GM19455 (cell line): ENCODE data around the gene SGIP1.

Experiments used
- ATAC-seq: cut with Tn5 transposase; IDR thresholded peaks from one replicate; pipeline ENCODE4 v1.9.1; 2021; ENCODE audit not compliant: unreplicated experiment

The SGIP1 gene

DNA sequence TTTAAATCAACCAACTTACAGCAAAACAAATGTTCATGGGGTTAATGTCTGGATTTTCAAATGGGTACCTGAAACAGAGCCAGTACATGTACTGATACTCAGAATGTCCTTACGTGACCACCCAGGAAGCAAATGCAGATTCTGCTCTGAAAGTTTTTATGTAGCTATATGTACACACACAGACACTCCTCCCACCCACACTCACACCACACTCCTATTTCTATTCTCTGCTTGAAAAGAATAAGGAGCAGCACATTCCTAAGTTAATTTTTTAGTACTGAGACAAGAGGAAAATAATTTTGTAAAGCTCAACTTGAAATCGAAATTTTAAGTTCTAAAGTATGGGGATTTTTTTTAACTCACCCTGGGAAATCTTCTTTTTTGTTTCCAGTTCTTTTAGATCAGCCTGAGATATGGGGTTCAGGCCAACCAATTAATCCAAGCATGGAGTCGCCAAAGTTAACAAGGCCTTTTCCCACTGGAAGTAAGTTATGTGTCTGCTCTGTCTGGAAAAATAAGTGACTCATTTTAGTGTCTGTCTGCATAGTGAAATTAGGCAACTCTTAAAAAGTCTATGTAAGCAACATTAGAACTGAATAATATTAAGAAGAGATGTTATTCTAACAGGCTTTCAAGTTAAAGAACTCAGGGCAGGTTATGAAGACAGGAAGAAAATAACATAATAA, 142.8 kb downstream of the SGIP1 start:
- ATAC-seq: no peak

DNA sequence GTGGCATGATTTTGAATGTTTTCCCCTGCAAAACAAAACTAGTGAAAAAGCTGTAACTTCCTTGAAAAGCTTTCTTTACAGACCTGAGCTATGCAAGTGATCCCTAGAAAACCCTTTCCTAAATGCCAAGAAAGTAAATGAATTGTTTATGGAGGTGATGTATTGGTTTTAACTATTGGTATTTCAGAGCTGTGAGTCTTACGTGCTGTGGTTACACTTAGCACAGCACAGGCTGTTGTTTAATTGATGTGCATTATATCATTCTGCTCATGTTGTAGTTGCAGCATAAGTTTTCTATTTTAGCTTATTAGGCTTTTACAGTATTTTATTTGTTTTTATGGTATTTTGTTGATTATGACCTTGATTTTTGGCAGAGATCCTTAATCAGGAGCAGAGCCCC, 144.2 kb downstream of the SGIP1 start:
- no peak for ATAC-seq

DNA sequence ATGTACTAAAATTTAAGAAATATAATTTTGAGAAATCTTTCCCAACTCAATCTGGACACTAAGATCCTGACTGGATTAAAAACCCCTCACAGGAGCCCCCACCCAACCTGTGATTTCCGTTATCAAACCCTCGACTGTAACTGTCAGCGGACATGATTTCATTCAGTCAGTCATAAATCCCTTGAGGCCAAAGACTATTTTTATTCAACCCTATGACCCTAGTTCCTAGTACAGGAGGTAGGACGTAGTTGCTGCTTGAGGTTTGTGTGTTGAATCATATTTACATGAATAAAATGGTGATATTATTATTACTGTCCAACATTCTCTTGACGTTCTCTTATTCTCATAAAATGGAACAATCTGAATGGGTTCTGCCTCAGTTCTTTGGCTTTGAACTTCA, 145.2 kb downstream of the SGIP1 start:
- no peak for ATAC-seq

DNA sequence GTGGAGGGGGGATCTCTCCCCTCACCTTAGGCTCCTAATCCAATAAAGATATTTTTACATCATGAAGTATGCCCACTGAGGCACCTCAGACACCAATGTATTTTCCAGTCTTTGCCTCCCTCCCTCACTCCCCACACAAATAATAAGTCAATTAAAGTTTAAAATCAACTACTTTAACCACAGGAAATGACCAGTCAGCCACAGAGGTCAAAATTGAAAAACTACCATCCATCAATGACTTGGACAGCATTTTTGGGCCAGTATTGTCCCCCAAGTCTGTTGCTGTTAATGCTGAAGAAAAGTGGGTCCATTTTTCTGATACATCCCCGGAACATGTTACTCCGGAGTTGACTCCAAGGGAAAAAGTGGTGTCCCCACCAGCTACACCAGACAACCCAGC, 147.7 kb downstream of the SGIP1 start:
- ATAC-seq: no peak

DNA sequence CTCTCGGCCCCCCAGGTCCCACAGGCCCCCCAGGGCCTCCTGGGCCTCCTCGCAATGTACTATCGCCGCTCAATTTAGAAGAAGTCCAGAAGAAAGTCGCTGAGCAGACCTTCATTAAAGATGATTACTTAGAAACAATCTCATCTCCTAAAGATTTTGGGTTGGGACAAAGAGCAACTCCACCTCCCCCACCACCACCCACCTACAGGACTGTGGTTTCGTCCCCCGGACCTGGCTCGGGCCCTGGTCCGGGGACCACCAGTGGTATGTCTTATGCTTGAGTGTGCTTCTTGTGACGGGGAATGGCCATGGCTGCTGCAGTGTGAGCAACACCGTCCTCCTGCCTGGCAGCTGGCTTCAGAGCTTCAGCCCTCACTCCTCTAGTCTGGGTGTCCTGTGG, 148.2 kb downstream of the SGIP1 start:
- no peak for ATAC-seq

DNA sequence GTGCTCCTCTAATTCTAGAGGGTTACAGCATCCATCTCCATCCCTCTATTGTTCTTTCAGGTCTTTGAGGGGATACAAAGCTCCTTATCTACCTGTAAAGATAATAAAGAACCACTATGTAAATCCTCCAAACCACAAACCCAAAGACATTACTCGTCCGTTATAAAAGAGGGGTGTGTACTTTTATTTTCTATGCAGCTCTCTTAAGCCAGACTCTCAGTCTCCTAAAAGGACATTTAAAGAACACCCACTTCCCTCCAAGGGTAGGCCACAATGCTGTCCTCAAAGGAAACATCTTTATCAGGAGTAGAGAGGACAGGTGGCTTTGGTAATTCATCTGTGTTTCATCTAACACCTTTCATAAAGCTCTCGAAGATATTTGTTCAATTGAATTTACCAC, 150.4 kb downstream of the SGIP1 start:
- ATAC-seq: no peak

DNA sequence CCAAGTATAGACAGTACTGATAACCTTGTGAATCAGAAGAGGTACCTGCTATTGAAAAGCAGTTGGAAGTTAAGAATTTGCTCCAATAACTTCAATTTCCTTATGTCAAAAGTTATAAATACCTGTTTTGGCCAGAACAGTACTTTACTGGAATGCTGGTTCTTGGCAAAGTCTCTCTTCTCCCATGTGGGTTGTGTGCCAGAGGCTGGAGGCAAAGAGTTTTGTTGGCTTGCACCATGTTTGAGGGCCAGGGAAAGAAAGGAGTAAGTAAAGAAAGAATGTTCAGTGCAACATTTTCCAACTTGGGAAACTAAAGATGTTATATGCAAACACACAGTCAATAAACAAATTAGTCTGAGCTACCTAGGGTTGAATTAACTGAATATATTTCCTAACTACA, 151.3 kb downstream of the SGIP1 start:
- ATAC-seq: no peak

DNA sequence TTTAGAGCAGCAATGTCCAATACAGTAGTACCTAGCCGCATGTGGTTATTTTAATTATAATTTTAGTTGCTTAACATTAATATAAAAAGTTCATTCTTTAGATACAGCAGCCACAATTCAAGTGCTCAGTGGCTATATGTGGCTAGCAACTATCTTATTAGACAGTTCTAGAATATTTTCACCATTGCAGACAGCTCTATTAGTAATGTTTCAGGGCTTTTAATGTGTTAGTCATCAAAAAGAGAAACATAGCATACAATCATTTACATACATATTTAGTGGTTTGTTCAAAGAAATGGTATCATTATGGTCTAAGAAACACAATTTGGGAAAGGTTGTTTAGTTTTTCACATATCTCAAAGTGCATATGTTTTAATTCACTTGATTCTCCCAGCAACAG, 151.7 kb downstream of the SGIP1 start:
- ATAC-seq: no peak

DNA sequence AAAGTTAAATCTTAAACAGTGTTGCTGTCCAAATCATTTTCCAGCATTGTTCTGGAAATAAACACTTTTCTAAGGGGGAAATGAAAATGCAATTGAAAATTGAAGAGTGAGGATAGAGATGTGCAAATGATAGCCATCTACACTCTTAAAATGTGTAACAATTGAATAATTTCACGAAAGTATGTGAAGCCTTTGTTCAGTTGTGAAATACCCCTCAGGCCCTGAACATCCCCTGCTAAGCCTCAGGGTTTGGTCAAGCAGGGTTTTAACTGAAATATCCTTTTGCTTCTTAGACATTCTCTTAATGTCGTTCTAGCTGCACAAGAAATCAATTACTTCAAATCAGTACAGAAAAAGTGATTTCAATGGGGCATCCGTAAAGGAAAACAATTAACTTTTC, 152.5 kb downstream of the SGIP1 start:
- ATAC-seq: no peak

DNA sequence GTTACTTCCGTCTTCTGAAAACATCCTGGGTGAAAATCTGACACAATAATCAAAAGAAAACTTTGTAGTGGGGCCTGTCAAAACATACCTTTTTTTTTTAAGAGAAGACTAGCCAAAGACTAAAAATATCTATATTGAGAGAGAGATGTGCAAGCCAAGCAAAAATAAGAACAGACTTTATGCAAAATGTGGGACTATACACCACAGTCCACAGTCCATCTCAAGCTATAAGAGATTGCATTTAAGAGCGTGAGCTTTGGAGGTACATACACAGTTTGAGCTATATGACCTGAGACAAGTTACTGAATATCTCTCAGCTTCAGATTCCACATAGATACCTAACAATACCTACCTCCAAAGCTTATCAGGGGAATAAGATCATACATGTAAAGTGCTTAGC, 153.4 kb downstream of the SGIP1 start:
- ATAC-seq: no peak

DNA sequence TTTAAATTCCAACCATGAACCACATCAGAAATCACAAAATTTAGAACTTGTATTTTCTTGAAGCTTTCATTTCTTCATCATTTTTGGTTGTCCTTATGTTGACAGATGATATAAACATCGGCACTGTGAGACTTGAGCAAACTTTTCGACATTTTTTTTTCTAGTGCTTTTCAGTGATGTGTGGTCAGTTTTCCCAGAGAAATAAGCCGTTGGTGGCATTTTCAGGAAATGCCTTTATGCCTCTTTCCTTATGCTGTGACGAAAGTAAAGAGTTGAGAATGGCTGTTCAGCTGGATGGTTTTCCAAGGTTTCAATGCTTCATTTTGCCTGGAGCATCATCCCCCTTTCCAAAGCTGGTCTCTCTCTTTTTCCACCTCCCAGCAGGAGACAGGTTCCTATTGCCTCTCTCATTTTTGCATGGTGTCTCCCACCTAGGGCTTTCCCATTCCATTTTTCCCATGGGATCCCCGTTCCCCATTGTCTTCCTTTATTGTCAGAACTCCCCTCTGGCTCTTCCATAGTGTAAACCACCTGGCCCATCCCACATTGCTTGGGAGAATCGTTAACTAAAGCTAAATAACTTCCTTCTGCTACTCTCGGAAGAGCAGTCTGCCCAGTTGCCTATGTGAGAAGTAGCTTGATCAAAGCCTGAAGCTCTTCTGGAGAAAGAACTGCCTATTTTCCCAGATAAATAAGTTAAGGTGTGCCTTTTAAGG, 156.9 kb downstream of the SGIP1 start:
- ATAC-seq: no peak

DNA sequence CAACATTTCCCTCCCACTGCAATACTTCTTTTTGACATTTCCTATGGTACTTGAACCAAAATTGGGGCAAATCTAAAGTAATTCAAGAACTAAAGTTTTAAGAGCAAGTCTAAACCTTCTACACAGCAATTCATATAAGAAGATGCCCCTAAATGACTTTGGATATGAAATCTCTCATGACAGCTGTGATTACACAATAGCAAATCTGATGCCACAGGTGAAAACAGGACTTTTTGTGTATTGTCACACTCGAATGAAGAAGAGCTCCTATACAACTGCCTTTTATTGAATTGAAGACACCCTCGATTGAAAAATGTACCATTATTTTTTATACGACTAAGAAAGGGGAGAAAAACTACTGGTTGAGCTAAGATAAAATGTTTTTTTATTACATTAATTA, 158.7 kb downstream of the SGIP1 start:
- no peak for ATAC-seq

DNA sequence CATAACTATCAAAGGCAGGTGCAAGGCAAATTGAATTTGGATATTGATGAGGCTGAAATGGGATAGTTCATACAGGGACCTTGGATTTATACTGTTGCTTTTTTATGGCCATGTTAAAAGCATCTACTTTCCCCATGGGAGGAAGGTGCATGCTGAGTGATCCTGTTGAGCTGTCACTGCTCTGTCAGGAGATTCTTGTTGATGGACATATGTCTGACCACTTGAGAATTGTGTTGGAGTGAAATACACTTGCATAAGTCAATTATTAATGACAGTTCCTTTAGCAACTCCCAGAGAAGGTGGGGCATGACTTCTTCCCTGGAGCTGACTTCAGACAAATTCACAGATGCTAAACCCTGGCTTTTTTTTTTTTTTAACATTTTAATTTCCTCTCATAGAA, 159.9 kb downstream of the SGIP1 start:
- ATAC-seq: no peak

DNA sequence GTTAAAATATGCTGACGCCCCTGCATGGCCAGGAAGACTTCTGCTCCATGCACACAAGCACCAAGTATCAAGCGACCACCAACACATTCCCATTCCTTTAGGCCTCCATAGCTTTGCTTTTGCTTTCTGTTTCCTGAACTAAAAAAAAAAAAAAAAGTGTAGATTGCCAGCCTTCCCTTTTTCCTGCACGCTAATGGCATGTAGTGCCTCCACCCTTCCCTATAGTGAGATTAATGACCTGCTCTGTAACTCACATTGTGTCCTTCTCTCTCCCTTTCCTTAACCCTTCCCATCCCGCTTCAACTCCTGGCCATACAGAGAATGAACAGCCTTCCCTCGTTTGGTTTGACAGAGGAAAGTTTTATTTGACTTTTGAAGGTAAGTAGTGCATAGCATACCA, 161.2 kb downstream of the SGIP1 start:
- no peak for ATAC-seq

DNA sequence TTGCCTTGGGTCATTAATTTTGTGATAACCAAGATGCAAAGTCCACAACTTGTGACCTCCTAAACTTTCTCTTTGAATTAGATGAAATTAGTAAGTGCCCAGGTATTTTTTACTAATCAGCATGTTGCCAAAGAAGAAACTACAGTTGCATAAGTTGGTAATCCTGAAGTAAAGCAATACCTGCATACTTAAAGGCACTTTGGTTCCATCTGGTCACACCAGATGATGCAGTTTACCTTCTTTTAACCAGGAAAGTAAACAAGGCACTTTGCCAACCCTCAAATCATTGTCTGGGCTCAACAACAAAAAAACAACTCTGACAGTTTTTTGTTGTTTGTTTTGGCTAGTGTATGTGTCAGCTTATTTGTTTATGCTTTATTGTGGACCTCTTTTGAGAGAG, 162.8 kb downstream of the SGIP1 start:
- no peak for ATAC-seq

DNA sequence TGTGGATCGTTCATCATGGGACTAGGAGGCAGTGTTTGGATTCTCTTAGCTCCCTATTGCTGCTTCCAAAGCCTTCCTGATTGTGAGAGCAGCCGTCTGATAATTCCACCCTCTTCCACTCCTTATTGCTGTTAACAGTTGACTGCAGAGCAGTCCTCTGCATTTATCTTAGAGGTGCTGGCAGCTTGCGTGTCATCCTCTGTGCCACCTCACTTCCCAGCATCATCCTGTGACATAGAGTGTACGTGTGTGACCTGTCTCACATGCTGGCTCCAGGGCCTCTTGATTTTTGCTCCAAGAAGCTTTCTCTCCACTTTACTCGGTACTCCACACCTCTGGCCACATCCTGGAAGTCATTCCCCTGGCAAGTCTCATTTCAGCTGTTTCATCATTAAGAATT, 165.3 kb downstream of the SGIP1 start:
- no peak for ATAC-seq

DNA sequence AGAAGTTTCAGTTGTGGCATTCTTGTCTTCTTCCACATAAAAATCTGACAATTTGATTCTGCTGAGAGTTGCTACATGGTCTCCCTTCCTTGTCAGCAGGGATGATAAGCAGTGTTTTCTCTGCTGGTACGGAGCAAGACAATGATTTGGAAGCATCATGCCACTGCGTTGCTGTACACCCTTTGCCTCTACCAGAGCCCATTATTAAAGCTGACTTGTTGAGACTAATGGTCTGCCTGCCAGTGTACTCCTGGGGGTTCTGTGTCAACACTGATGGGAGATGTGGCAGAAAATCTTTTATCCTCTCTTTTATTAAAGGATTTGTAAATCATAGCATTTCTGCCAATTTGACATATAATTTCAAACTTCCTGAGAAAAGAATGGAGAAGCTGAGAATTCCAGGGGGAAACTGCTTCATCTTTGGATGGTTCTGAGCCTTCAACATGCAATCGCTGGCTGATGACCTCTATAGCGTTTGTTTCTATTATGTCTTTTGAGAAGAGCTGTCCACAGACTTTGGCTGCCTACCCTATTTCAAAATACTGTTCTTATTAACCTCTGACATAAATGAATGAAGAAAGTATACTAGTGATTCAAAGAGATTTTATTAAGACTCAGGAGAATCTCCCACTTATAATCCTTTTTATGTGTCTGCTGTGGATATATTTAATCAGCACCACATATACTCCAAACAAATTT, 170.4 kb downstream of the SGIP1 start:
- ATAC-seq: no peak

DNA sequence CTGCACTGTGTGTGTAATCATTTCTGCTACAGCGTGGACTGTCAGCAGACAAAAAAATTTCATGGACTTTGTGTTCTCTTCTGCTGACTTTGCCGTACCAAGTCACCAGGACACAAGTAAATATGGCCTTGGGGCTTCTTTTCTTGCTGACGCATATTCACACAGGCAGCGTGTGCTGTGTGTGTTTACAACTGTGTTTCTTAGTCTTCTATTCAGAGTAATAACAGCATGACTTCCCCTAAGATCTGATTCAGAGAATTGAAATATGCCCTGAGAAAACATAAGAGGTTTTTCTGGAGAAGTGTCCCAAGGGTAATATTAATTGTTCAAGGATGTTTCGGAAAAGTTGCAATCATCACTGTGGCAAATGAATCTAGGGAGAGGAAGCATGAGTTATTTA, 171.2 kb downstream of the SGIP1 start:
- ATAC-seq: no peak

DNA sequence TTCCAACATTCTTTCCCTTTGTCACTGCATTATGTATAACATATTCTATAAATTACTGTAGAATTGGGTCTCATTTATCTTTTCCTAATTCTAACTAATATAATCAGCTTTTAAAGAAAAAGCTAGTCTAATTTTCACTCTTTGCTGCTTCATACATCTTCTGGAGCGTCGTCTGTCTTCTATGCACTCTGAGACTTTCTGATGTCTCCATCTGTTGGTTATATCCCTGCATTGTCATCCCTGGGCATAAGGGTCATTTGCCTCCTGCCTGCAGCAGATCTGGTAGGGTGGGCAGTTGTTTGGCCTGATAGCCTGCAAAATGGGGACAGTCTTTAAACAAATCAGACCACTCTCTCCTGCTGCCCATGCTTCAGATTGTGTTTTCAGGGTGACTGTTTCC, 177.5 kb downstream of the SGIP1 start:
- no peak for ATAC-seq

DNA sequence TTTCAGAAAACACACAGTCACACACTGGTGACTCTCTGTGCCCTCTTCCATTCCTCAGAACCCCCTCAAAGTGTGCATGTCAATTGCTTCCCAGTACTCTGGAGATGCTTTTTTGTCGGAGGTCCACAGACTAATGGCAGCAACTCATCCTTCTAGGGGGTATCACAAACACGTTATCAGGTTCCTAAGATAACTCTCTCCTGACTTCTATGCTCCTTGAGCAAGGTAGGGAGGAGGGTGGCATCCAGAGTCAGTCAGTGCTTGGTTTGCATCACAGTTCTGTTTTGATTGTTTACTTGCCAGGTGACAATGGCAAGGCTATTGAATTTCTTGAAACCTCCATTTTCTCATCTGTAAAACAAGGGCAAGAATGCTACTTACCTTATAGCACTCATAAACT, 178.9 kb downstream of the SGIP1 start:
- no peak for ATAC-seq

DNA sequence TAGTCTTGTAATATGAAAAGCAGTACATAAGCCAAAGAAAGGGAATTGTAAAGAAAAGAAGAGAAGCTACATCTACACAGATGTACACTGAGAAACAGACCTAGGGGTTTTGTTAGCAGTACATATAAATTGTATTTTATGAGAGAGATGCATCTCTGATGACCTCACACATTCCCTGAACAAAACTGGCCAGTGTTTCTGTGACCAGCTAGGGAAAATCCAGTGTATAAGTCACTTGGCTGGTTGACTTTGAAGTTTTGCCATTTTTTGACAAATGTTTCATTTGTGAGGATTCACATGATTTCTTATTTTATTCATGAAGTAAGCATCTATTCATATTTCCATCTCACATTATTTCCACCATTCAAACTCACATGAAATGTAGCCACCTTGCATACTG, 190.0 kb downstream of the SGIP1 start:
- no peak for ATAC-seq

DNA sequence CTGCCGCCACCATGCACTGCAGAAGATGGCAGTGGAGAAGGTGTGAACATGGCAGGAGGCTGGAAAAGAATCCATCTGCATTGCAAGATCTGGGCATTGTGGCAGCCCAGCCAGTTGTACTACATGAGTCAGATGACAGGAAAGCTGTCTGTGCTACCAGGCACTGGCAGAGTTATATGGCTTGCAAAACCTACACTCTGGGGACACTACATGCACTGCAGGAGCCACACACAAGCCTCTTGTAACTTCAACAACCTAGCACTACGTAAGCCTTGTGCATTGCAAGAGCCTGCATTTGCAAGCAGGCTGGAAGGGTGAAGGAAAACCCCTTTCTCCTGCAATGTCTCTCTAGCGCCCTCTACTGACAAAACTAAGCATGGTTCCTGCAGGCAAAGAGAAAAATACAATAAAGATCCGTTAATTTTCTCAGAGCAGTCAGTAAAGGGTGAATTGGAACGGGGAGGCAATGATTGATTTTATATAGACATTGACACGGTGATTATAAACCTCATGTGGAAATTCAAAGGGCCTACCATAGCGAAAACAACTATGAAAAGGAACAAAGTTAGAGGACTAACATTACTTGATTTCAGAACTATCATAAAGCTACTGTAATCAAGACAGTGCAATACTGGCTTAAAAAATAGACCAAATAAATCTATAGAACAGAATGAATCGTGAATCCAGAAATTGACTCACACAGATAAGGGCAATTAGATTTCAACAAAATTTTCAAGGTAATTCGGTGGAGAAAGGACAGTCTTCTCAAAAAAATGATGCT, 192.1 kb downstream of the SGIP1 start:
- ATAC-seq: peak; percentile 76
